Subcutaneous adipose tissue (tissue), 4 donors: Measurements from ENCODE around the gene RAPGEF4. TPM values are rescaled to one million over a fixed set of nuclear protein-coding genes. Genes with fewer than 3 reads are reported as not detected.

Experiments
- CTCF ChIP-seq: fragments of 450-650 bp; IDR thresholded peaks from one replicate; pipeline ENCODE4 v1.5.1; 2016; ENCODE audit warnings: low read depth, mild to moderate bottlenecking, control low read depth, antibody characterized with exemption, moderate library complexity
- total RNA-seq, 4 donors: library from RNA; depleted of rRNA; stranded (reverse); fragments of >200 nt; gene quantifications; one replicate each; pipeline ENCODE4 v1.1.0, GENCODE V29; 2016

The RAPGEF4 gene
- total RNA-seq, 4 donors from 2014 or later: 7.0 to 15.0 (median 11.2) TPM

- no peak for TF ChIP-seq CTCF
Observed at GRCh38 chr2:173087214-173087581, 351.6 kb downstream of the RAPGEF4 start.

DNA sequence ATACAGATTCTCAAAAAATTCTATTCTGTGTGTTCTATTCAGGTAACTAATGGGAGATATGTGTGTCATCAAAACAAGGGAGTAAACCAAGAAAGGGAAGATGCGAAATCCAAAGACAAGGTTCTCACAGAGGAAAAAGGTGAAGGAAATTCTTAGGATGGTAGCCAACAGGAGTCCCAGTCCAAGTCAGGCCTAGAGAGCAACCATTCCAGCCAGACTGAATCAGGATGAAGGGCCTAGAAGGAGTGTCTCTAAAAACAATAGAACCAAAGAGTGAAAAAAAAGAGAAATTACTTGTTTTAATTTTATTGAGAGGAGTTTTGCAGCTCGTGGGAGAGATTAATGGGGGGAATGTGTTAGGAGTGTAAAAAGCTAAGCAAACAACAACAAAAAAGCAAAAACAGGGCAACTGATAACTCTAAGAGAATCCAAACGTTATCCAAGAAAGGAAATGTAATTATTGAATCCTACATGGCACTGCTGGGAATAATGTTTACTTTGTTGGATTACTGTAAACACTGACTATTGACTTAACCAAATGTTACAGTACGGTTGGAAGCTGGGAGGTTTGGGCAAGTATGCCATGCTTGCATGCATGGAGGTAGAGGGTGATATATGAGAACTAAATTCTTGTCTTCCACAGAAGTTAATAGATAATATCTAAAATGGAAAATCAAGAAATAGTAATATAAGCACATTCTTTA lies 352.3 kb downstream of the RAPGEF4 start:
- no peak for TF ChIP-seq CTCF

- no peak for TF ChIP-seq CTCF
Observed at GRCh38 chr2:173090276-173090877, 354.7 kb downstream of the RAPGEF4 start.

GRCh38 chr2:173090973-173091660 lies 355.5 kb downstream of the RAPGEF4 start:
- TF ChIP-seq CTCF: no peak

DNA sequence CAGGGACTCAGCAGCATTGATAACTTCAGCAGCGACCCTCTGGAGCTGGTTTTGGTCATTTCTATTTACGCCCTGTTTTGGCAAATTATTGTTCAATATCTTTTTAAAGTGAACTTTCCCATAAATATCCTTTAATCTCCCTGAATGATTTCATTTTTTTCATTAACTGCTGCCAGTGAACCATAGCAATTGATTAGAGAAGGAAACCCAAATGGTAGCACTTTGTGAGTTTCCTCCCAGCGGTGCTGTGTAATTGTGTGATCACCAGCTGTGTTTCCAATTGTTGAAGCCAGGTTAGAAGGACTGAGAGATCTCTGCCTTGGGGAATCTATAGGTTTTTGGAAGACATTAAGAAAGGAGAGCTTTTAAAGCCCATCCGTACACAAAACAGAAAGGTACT lies 356.3 kb downstream of the RAPGEF4 start:
- TF ChIP-seq CTCF: no peak

GRCh38 chr2:173092844-173093402 lies 357.3 kb downstream of the RAPGEF4 start:
- TF ChIP-seq CTCF: no peak

- no peak for TF ChIP-seq CTCF
Observed at GRCh38 chr2:173094731-173095130, 359.1 kb downstream of the RAPGEF4 start.
